CD4-positive, alpha-beta T cell treated with Interleukin-15 for 4 hours (primary cell): ENCODE measurements around the gene NADSYN1.
"Not testable (repeated sequence)": the region's sequence is repeated elsewhere in the genome, so short reads cannot be mapped to it uniquely, and the experiment has no call there.

Experiments
- DNase-seq: peaks from one replicate; pipeline ENCODE4 v3.0.0-alpha.2; 2020; ENCODE audit warnings: low spot score

The NADSYN1 gene

DNA sequence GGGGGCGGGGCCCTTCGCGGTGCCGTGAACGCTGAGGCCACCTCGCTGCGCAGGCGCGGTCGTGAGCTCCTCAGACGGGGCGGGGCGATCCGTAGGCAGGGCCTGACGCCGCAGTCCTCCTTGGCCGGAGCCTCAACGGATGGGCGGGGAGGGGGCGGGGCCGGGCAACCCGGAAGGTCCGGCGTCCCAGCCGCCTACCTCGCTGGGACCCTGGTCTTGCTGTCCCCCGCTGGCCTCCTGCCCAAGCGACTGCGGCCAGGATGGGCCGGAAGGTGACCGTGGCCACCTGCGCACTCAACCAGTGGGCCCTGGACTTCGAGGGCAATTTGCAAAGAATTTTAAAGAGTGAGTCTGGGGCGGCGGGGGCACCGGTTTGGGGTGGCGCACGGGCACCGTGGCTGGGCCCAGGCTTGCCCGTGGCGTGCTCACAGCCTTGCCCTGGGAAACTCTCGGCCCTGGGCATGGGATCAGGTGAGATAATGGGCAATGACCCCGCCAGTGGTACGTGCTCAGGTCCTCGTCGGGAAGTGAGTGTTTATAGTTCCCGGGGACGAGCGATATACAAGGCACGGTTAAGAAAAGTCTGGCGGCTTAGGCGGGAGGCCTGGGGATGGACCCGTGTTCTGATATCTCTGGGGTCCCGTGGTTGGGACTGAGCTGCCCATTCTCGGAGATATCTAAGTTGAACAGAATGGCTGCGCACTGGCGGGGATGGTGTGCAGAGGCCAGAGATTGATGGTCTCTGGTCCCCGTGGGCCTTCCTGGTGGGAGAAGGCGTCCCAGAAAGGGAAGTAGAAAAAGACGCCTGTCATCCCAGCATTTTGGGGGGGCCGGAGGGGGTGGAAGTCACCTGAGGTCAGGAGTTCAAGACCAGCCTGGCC is at the start of gene NADSYN1:
Gene NADSYN1 (plus strand): TSS at position 167 of the 881 bp plus-strand sequence. CDS start 94 bp downstream, at position 261.
- peak; percentile 94 for DNase-seq

DNA sequence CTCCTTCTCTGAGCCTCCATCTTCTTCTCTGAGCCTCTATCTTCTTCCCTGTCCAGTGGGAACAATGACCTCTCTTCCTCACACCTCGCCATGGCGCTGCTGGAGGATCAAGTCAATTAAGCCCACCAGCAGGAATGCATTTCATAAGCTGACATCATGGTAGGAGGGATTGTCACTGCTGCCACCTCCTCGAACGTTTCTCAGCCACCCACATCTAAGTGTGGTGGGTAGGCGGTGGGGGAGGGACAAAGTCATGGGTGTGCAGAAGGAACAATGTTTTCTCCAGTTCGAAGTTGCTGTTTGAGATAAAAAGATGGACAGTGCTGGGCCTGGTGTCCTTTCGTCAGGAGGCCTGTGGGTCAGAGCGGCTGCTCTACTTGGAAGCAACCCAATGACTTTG is 48.8 kb upstream of the NADSYN1 start:
- no peak for DNase-seq

DNA sequence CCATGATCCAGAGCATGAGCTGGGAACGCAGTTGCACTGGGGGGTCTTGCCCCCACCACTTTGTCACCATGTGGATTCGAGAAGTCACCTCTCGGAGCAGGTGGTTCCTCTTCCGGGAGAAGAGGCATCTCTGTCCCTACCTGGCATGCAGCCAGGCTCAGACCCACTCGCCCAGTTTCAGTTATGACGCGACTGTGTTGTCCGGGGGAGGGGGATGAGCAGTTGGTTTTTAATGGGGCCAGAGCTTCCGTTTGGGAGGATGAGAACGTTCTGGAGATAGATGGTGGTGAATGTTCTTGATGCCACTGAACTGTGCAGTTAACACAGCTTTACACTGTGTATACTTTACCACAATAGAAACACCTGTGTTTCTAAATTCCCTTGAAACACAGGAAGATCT is 46.3 kb upstream of the NADSYN1 start:
- DNase-seq = no peak

DNA sequence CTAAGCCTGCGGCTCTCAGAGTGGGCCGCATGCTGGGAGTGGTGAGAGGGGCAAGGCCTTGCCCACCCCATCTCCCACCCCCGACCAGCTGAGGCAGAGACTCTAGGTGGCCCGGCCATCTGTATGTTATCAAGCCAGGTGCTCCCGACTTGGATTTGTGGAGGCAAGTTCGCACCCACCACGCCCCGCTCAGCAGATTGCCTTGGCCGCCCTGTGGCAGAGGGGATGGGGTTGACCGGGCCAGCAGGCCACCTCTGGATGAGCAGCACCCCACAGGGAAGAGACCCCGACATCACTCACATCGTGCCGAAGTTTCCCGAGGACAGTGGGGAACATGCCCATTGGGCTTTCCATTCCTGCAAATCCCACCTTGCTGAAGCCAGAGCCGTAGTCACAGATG is 45.6 kb upstream of the NADSYN1 start:
- no peak for DNase-seq

DNA sequence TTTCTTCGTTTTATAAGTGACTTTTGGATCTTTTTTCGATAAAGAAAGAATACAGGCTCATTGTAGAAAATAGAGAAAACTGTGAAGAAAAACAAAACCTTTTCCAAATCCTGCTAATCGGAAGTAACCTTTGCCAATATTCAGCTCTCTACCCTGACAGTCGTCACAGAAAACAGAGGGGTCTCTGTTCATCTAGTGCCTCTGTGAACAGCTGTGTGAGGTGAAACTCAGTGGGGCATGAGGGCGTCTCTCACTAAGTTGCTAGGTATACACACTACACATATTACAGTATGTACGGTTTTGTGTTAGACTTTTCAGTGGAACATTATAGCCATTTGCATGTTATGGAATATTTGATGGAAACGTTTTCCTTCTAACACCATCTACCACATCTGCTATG is 44.2 kb upstream of the NADSYN1 start:
- no peak for DNase-seq

DNA sequence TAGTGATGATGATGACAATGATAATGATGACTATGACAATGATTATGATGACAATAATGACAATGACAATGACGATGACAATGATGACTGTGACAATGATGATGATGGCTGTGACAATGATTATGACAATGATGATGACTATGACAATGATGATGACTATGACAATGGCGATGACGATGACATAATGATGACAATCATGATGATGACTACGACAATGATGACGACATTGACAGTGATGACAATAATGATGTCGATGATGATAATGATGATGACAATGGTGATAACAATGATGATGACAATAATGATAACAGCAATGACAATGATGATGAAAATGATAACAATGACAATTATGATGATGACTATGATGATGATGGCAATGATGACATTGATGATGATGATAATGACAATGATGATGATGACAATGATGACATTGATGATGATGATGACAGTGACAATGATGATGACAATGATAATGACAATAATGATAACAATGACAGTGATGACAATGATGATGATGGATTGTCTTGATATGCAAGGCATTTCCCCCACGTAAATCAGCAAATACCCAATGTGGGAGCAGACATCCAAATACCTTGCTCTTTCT is 42.5 kb upstream of the NADSYN1 start:
- no peak for DNase-seq

DNA sequence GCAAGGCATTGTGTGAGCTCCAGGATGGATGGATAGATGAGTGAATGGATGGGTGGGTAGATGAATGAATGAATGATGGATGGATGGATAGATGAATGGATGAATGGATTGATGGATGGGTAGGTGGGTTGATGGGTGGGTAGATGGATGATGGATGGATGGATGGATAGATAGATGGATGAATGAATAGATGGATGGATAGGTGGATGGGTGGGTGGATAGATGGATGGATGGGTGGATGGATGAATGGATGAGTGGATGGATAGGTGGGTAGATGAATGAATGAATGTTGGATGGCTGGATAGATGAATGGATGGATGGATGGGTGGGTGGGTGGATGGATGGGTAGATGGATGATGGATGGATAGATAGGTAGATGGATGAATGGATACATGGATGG is 38.4 kb upstream of the NADSYN1 start:
- DNase-seq = no peak

DNA sequence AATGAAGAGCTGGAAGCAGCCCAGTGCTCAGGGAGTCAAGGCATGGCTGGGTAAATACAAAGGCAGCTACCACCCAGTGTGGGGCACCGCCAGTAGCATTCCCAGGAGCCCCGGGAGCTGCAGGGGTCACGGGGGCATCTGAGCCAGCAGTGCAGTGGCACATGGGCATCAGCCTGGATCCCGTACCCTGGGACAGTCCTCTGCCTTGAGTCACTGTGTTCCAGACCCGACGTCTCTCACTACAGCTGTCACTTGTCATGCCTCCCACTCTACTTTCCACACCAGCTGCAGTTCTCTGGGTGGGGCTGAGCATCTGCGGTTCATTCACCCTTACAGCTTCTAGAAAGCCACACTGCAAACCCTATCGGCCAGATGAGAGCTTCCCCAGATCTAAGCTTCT is 34.4 kb upstream of the NADSYN1 start:
- no peak for DNase-seq

DNA sequence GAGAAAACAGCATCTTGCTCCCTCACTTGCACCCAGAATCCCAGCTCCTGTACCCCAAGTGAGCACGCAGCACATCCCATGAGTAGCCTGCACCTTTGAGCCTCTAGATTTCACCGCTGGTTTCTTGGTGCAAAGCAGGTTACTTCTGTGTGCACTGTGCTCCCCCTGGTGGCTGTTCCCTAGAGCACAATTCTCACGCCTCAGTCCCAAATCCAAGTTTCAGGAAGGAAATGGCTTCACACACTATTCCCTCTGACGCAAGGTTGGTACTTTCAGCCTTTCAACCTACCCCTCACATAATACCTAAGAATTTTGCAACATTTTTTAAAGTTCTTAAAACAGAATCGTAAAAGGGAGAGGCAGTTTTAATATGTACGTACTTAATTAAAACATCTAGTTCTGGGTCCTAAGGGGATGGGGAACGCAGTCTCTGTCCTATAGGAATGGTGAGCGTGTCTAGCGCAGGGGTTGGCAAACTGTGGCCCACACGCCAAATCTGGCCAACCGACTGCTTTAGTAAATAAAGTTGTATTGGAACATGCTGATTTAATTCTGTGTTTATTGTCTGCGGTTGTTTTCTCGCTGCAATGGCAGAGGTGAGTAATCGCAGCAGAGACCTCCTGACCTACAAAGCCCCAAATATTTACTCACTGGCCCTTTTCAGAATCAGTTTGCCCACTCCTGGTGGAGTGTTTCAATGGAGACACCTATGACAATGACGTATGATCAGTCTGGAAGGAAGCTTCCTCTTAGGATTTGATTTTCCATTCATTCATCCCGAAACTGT is 32.4 kb upstream of the NADSYN1 start:
- no peak for DNase-seq

DNA sequence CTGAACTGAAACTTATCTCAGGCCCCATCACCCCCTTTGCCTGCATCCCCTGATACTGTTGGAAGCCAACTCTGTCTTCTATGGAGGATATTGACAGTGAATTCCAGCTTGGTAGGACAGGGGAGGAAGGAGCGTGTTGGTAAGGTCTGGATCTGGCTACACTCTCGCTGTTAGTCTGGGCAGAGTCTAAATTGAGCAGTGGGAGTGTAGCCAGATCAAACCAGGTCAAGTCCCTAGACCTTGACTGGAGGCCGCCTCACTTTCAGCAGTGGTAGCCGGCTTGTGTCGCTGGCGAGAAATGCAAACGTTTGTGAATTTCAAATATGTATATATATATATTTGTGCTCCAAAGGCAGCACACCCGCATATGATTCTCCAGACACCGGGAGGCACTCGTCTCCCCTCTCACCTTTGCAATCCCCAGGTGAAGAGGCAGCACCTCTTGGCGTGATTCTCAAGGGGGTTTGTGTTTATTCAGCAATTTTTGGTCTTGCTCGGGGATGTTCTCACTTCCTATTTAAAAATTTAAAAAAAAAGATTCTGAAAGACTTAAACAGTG is 31.5 kb upstream of the NADSYN1 start:
- DNase-seq = no peak

DNA sequence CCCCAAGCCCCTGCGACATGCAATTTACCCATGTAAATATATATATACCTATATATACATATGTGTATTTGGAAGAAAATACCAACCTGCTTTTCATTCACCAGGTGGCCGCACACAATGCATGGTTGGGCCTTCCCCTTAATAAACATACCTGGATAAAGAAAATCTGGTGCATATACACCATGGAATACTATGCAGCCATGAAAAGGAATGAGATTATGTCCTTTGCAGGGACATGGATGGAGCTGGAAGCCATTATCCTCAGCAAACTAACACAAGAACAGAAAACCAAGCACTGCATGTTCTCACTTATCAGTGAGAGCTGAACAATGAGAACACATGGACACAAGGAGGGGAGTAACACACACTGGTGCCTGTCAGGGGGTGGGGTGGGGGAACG is 30.7 kb upstream of the NADSYN1 start:
- DNase-seq = not testable (repeated sequence)

DNA sequence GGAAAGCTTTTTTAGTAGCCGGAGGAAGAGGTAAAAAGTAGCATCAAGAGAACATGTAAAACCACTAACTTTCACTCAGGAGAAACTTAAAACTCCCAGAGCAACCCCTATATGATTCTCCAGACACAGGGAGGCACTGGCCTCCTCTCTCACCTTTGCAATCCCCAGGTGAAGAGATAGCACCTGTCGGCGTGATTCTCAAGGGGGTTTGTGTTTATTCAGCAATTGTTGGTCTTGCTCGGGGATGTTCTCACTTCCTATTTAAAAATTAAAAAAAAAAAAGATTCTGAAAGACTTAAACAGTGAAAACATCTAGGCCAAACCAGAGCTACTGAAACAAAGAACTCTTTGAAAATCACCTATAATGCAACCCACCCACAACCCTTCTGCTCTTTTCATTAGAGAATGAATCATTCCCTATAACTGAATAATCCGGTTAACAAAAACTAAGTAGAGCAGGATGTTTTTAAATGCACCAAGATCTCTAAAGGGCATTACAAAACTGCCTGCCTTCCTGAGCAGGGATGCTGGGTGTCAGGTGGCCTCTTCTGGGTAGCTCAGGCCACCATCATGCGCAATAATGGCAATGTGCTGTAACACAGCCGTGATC is 29.7 kb upstream of the NADSYN1 start:
- DNase-seq = no peak

DNA sequence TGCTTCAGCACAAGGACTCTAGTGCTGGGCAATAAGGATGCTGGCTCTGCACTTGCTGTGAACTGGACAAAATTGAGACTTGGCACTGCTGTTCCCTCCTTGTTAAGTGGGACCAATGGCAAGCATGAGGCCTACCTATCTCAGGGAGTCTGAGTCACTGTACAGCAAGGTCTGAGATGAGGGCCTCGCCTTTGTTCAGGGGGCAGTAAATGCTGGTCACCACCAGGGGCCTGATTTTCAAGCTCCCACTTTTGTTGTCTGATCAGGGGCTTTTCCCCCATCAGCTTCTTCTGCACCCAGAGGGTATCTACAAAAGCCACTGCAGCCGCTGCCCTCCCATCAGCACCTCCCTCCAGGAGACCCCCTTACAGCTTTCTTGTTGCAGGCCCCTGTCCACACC is 27.6 kb upstream of the NADSYN1 start:
- DNase-seq = no peak

DNA sequence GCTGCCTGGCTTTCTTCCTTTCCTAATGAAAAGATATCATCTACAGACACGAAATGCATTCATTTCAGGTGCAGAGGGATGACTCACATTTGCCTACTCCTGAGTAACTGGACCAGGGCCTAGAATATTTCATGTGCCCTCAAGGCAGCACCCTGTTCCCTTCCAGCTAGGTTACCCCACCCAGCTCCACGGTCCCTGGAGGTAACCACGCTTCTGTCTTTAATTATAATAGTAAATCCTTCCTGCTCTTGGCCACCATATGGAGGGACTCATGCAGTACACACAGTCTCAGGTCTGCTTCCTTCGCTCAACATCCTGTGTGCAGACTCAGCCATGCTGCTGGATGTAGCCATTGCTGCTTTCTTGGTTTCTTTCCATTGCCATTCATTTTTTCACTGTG is 27.1 kb upstream of the NADSYN1 start:
- no peak for DNase-seq

DNA sequence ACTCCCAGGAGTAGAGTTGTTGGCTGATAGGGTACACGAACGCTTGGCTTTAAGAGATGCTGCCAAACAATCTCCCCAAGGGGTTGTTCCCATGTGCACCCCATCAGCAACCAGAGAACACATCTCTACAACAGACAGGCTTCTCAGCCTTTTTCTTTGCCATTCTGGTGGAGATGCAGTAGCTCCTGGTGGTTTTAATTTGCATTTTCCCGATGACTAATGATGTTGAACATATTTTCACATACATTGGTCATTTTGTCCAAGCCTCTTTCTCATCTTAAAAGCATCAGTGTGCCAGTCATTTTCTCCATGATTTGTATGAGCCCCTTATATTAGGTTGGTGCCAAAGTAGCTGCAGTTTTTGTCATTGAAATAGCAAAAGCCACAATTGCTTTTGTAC is 26.6 kb upstream of the NADSYN1 start:
- DNase-seq = no peak

DNA sequence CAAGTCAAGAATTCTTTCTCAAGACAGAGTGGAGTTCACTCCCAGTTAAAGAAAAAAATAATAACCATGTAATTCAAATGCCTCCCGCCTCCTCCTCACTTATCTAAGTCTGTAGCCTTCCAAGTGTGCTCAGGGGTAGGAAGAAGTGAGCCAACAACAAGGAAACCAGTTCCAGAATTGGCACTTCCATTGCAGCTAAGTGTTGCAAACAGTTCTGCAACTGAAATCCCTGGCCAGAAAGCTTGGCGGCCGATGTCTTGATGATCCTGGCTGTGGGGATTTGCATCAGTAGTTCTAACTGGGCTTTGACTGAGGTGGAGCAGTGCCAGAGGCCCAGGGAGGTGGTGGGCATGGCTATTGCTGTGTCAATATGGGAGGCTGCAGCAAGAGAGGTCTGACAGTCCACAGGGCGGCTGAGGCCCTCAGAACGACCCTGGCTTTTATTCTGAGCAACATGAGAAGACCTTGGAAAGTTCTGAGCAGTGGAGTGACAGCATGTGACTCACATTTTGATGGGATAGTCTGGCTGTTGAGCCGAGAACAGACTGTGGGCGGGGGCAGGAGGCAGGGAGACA is 24.1 kb upstream of the NADSYN1 start:
- DNase-seq = no peak

DNA sequence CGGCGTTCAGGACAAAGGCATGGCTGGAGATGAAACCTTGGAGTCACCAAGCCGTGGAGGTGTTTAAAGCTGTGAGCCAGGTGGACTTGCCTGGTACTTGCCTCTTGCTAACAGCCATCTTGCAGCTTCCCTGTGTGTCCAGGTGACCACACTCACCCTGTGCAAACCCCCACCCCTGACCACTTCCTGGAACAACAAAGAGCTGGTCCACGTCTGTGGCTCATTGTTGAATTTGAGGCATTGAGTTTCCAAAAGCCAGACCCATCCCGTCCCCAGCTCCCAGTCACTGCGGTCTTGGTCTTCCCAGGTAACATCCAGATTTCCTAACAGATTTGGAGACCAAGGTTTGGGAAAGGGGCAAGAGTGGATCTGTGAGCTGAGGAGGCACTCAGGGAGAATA is 23.3 kb upstream of the NADSYN1 start:
- DNase-seq = no peak

DNA sequence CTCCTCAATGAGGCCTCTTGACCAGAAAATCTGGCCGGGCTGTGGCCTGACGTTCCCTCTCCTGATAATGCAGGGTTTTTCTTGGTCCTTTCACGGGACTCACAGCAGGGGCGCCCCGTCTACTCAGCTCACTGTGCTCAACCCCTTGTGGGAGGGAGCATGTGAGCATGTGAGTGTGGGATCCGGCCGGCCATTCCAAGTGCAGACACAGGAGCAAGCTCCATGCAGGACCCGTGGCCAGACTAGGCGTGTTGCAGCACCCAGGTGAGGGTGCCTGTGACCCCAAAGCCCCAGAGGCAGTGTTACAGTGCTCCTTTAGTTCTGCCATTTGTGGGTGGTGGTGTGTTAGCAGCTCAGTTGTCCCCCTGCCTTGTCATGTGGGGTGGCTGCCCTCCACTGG is 22.8 kb upstream of the NADSYN1 start:
- no peak for DNase-seq

DNA sequence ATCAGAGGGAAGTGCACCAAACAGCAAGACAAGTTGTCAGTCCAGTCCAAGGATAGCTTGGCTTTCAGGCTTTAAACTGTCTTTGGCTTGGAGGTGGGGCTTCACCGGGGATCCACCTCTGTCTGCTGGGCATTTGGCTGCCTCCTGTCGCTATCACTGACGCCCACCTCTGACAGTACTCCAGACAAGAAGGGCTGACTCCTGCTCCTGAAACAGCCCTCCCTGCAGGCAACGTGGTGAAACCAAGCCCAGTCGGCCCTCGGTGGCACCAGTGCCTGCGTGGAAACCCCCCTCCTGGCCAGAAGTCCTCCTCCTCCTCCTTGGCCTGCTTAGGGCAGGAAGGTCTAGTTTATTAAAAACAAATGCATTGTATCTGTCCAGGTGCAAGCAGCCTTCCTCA is 21.7 kb upstream of the NADSYN1 start:
- DNase-seq = no peak

DNA sequence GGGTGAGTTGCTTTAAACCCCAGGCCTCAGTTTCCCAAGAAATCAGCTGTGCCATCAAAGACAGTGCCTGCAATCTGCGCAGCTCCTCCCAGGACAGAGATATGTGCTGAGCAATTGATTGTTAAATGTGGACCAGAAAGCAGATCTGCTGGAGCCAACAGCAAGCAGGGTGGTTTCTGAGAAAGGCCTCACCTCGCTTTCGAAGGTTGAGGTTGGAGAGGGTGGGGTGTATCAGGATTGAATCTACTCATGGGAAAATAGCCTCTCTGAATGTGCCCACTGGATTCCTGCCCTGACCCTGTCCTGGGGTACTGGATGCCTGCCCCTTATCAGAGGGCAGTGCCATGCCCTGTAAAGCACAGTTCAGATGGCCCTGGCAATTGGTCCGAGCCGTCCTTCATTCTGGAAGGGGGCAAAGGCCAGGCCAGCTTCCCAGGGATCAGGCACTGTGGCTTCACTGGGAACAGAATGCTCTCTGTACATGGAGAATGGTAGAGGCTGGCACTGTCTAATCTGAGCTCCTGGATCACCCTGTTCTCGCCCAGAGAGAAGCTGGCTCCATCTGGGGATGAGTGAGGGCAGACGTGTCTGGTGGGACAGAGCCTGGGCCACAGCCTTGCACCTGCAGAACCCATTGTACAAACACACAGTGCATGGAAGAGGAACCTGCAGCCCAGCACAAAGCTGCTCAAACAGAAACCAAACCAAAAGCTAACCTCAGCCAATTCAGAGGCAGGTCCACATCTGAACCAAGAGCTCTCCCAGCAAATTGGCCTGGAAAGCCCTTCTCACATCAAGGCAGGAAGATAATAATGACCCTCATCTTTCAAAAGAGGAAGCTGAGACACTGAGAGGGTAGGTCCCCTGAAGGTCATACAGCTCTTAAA is 20.0 kb upstream of the NADSYN1 start:
- no peak for DNase-seq
